Hepatocyte (in vitro differentiated cells): ENCODE measurements around the gene PI4KA.

Experiments used
- CTCF ChIP-seq: fragments of 200-600 bp; sonication (generic); IDR thresholded peaks from 2 replicates; pipeline ENCODE4 v1.5.1; 2016; ENCODE audit warnings: antibody characterized with exemption, mild to moderate bottlenecking; ENCODE audit not compliant: poor library complexity
- EZH2 ChIP-seq: fragments of 200-600 bp; sonication (generic); IDR thresholded peaks from 2 replicates; pipeline ENCODE4 v1.6.1; 2016; ENCODE audit warnings: antibody characterized with exemption, mild to moderate bottlenecking, borderline replicate concordance

GRCh38 chr22:20764729-20765128 lies 93.9 kb downstream of the PI4KA start:
- TF ChIP-seq EZH2 (no peak), CTCF (no peak)
